ENCODE results near the gene ZNF892. TPM values are rescaled to one million over a fixed set of nuclear protein-coding genes. Genes with fewer than 3 reads are reported as not detected.

Gene ZNF892
- total and polyA plus RNA-seq, 2 of the 8 experiments (the other 6 are each of a cell fraction or from before 2014, with no cell fraction given): 1.4 to 10.7 TPM

- no peak for TF ChIP-seq KDM4A (IDR thresholded peaks at IDR 0.05; ENCODE audit: low read depth, low read length, severe bottlenecking)
- TF ChIP-seq GTF2F1 (IDR thresholded peaks at IDR 0.05; ENCODE audit: borderline replicate concordance, low read depth, low read length): no peak
- no peak for TF ChIP-seq RAD21 (IDR thresholded peaks at IDR 0.05 in 1 of 2, conservative IDR thresholded peaks at IDR 0.05 in 1 of 2; ENCODE audit: low read depth in 2 of 2, low read length in 2 of 2)
- TF ChIP-seq NRF1 (IDR thresholded peaks at IDR 0.05; ENCODE audit: low read depth, low read length): no peak
- no peak for TF ChIP-seq SIX5 (IDR thresholded peaks at IDR 0.05; ENCODE audit: low read depth, low read length)
These were observed 3.4 kb upstream of the ZNF892 start (continued) for GRCh38 chr2:95203911-95204310.
